Ascending aorta (tissue), 2 donors: ENCODE measurements around the gene INVS. TPM values are rescaled to one million over a fixed set of nuclear protein-coding genes. Genes with fewer than 3 reads are reported as not detected.
"Not testable (repeated sequence)": the region's sequence is repeated elsewhere in the genome, so short reads cannot be mapped to it uniquely, and the experiment has no call there.

Source experiments
- DNase-seq, 2 donors: peaks; one replicate each; pipeline ENCODE4 v3.0.0-alpha.2; 2019; ENCODE audit warnings: low spot score in 2 of 2
- H3K27ac ChIP-seq, 2 donors: fragments of 200-600 bp; sonication (generic); one replicate each; pipeline ENCODE4 v1.5.1; 2016 to 2017; ENCODE audit warnings: mild to moderate bottlenecking in 1 of 2
- H3K27me3 ChIP-seq: fragments of 200-600 bp; sonication (generic); one replicate; pipeline ENCODE4 v1.5.1; 2017
- H3K36me3 ChIP-seq, 2 donors: fragments of 200-600 bp; sonication (generic); one replicate each; pipeline ENCODE4 v1.5.1; 2016
- H3K4me1 ChIP-seq, 2 donors: fragments of 200-600 bp; sonication (generic); one replicate each; pipeline ENCODE4 v1.5.1; 2016 to 2017; ENCODE audit warnings: mild to moderate bottlenecking in 1 of 2
- H3K4me3 ChIP-seq, 2 donors: fragments of 200-600 bp; sonication (generic); one replicate each; pipeline ENCODE4 v1.5.1; 2016 to 2017; ENCODE audit warnings: mild to moderate bottlenecking in 1 of 2
- H3K9me3 ChIP-seq, 2 donors: fragments of 200-600 bp; sonication (generic); one replicate each; pipeline ENCODE4 v1.5.1; 2016
- CTCF ChIP-seq, 3 experiments: fragments of 200-600 bp in 2 of 3; fragments of 450-650 bp in 1 of 3; sonication (generic) in 2 of 3; IDR thresholded peaks; one replicate each; pipeline ENCODE4 v1.5.1; 2016 to 2019; ENCODE audit warnings: antibody characterized with exemption in 3 of 3, mild to moderate bottlenecking in 1 of 3, moderate library complexity in 1 of 3
- intact Hi-C: fragments of 100-400 bp; cut with DNase I; formaldehyde crosslinking; loops from one replicate; pipeline ENCODE4 v1.15.1; 2023
- total RNA-seq: library from RNA; depleted of rRNA; stranded (reverse); fragments of >200 nt; gene quantifications from one replicate; pipeline ENCODE4 v1.1.0, GENCODE V29; 2016

Gene INVS
- total RNA-seq, 1 donor from 2014 or later: 8.5 TPM

- TF ChIP-seq CTCF (IDR thresholded peaks at IDR 0.05): no peak
- H3K4me3 ChIP-seq: no peak overlapping the region
- DNase-seq: no peak
- H3K4me1 ChIP-seq: peaks cover 0 to 5% of the 10 kb centered on the region in 2 donors
- H3K9me3 ChIP-seq: no peaks in the 10 kb centered on the region
- no peaks in the 10 kb centered on the region for H3K36me3 ChIP-seq
- no peak overlapping the region for H3K27ac ChIP-seq
- intact Hi-C loops: no loop called here
- H3K27me3 ChIP-seq: no peaks in the 10 kb centered on the region
These were observed 11.8 kb upstream of the INVS start for GRCh38 chr9:100087218-100087617.

- Histone ChIP-seq H3K27me3 (no peaks in the 10 kb centered on the region), H3K36me3 (no peaks in the 10 kb centered on the region), H3K27ac (no peak overlapping the region), H3K9me3 (no peaks in the 10 kb centered on the region), H3K4me1 (peaks cover 0 to 3% of the 10 kb centered on the region in 2 donors), H3K4me3 (no peak overlapping the region)
- intact Hi-C loops: no loop called here
- no peak for DNase-seq
- no peak for TF ChIP-seq CTCF (IDR thresholded peaks at IDR 0.05)
These were observed 10.8 kb upstream of the INVS start for GRCh38 chr9:100088202-100088601.

GRCh38 chr9:100090880-100091279, 8.2 kb upstream of the INVS start:
- H3K4me1 ChIP-seq: peaks cover 0 to 5% of the 10 kb centered on the region in 2 donors
- H3K36me3 ChIP-seq: no peaks in the 10 kb centered on the region
- TF ChIP-seq CTCF (IDR thresholded peaks at IDR 0.05): no peak
- no peak overlapping the region for H3K27ac ChIP-seq
- H3K27me3 ChIP-seq: no peaks in the 10 kb centered on the region
- intact Hi-C loops: loop anchor here (10.0 kb wide), 2 partner anchors 504 to 1296 kb away; partner anchors contain the start of gene ANKS6
- H3K4me3 ChIP-seq: no peak overlapping the region
- H3K9me3 ChIP-seq: no peaks in the 10 kb centered on the region
- DNase-seq: no peak

- H3K4me3 ChIP-seq: no peak overlapping the region
- no peak for DNase-seq
- H3K9me3 ChIP-seq: no peaks in the 10 kb centered on the region
- H3K4me1 ChIP-seq: peaks cover 0 to 5% of the 10 kb centered on the region in 2 donors
- no peaks in the 10 kb centered on the region for H3K36me3 ChIP-seq
- no peak overlapping the region for H3K27ac ChIP-seq
- no peaks in the 10 kb centered on the region for H3K27me3 ChIP-seq
- TF ChIP-seq CTCF (IDR thresholded peaks at IDR 0.05): no peak
- intact Hi-C loops: loop anchor here (10.0 kb wide), 2 partner anchors 503 to 1297 kb away; partner anchors contain the start of gene ANKS6
These were observed 7.4 kb upstream of the INVS start for GRCh38 chr9:100091650-100092049.

GRCh38 chr9:100092066-100092465, 7.0 kb upstream of the INVS start:
- Histone ChIP-seq H3K4me3 (no peak overlapping the region), H3K27me3 (no peaks in the 10 kb centered on the region), H3K27ac (no peak overlapping the region), H3K36me3 (no peaks in the 10 kb centered on the region), H3K9me3 (no peaks in the 10 kb centered on the region), H3K4me1 (peaks cover 0 to 8% of the 10 kb centered on the region in 2 donors)
- intact Hi-C loops: loop anchor here (10.0 kb wide), 2 partner anchors 503 to 1297 kb away; partner anchors contain the start of gene ANKS6
- DNase-seq: no peak
- no peak for TF ChIP-seq CTCF (IDR thresholded peaks at IDR 0.05)

- not testable (repeated sequence) for H3K27me3 ChIP-seq, H3K9me3 ChIP-seq, H3K27ac ChIP-seq, H3K36me3 ChIP-seq, H3K4me3 ChIP-seq, DNase-seq
- H3K4me1 ChIP-seq: peaks cover 0 to 16% of the 10 kb centered on the region in 2 donors
- intact Hi-C loops: loop anchor here (10.0 kb wide), 2 partner anchors 500 to 1300 kb away; partner anchors contain the start of gene ANKS6
These were observed 4.6 kb upstream of the INVS start for GRCh38 chr9:100094411-100094810.
